Central memory CD8-positive, alpha-beta T cell (primary cell): ENCODE measurements around the gene RAPGEF4.
"Not testable (repeated sequence)": the region's sequence is repeated elsewhere in the genome, so short reads cannot be mapped to it uniquely, and the experiment has no call there.

Experiments
- ATAC-seq: fragments of 150-1000 bp; cut with Tn5 transposase; replicated peaks from 2 replicates; pipeline ENCODE4 v1.10.0; 2022; ENCODE audit warnings: mild to moderate bottlenecking, moderate FRiP score, moderate number of reproducible peaks; ENCODE audit not compliant: poor library complexity, severe bottlenecking; ENCODE audit errors: extremely low read depth
- DNase-seq, 2 donors: peaks; one replicate each; pipeline ENCODE4 v3.0.0; 2021; ENCODE audit warnings: low spot score in 2 of 2
- H3K27ac Mint-ChIP-seq: one replicate; pipeline ENCODE4 v1.8.0; 2022; ENCODE audit warnings: low read depth, mild to moderate bottlenecking, moderate library complexity, mixed read lengths
- H3K27me3 Mint-ChIP-seq: one replicate; pipeline ENCODE4 v1.8.0; 2022; ENCODE audit warnings: mixed read lengths
- H3K36me3 Mint-ChIP-seq: one replicate; pipeline ENCODE4 v1.8.0; 2022; ENCODE audit warnings: mild to moderate bottlenecking, moderate library complexity, mixed read lengths; ENCODE audit not compliant: insufficient read depth
- H3K4me1 Mint-ChIP-seq: one replicate; pipeline ENCODE4 v1.8.0; 2022; ENCODE audit warnings: mixed read lengths
- H3K4me3 Mint-ChIP-seq: one replicate; pipeline ENCODE4 v1.8.0; 2022; ENCODE audit warnings: mild to moderate bottlenecking, moderate library complexity, mixed read lengths
- H3K9me3 Mint-ChIP-seq: one replicate; pipeline ENCODE4 v1.8.0; 2022; ENCODE audit warnings: mixed read lengths

RAPGEF4 gene

GRCh38 chr2:172736424-172737174 lies 954 bp downstream of the RAPGEF4 start:
- no peaks in the 10 kb centered on the region for H3K36me3 Mint-ChIP-seq
- ATAC-seq = no peak
- H3K27me3 Mint-ChIP-seq = peaks cover 78% of the 10 kb centered on the region
- no peaks in the 10 kb centered on the region for H3K9me3 Mint-ChIP-seq
- H3K27ac Mint-ChIP-seq = no peak overlapping the region
- H3K4me1 Mint-ChIP-seq = no peaks in the 10 kb centered on the region
- no peak overlapping the region for H3K4me3 Mint-ChIP-seq
- no peak for DNase-seq

DNA sequence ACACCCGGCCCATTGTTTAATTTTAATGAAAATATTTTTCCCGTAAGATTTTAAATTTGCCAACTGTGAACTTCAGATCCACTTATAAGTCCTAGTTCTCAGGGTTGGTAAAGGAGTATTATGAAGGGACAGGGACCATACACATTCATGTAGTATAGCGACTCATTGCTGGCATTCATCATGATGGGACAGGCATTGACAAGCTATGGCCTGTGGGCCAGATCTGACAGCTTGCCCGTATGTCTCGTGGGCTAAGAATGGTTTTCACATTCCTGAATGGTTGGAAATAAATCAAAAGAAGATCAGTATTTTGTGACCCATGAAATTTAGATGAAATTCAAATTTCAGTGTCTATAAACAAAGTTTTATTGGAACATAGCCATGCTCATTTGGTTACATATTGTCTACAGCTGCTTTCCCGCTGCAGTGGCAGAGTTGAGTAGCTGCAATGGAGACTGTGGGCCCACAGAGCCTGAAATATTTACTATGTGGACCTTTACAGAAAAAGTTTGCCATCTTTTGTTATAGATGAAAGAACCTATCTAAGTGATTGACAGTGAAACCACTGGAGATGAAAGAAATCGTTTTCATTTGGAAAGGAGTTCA lies 4.1 kb downstream of the RAPGEF4 start:
- no peaks in the 10 kb centered on the region for H3K36me3 Mint-ChIP-seq
- H3K4me1 Mint-ChIP-seq = no peaks in the 10 kb centered on the region
- H3K27ac Mint-ChIP-seq = no peak overlapping the region
- no peaks in the 10 kb centered on the region for H3K9me3 Mint-ChIP-seq
- no peak for DNase-seq
- H3K27me3 Mint-ChIP-seq = peaks cover 86% of the 10 kb centered on the region
- ATAC-seq = no peak
- H3K4me3 Mint-ChIP-seq = no peak overlapping the region

DNA sequence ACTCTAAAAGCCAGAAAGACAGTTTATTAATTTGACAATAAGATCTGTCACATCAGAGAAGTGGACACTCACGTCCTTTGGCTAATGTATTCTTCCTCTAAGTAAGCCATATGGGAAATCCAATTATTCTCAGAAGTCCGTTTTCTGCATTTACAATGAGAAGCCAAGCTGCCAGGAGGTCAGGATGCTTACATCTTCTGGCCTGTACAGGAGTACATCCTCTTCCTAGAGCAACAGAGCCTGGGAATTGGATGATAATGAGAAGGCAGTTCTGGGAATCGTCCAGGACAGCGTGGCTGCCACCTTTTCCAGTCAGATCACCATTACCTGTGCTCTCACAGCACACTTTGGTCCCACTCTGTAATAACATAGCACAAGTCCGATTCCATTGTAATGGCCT lies 5.2 kb downstream of the RAPGEF4 start:
- no peaks in the 10 kb centered on the region for H3K9me3 Mint-ChIP-seq
- H3K27me3 Mint-ChIP-seq = peaks cover 88% of the 10 kb centered on the region
- H3K36me3 Mint-ChIP-seq = no peaks in the 10 kb centered on the region
- H3K4me3 Mint-ChIP-seq = no peak overlapping the region
- H3K27ac Mint-ChIP-seq = no peak overlapping the region
- ATAC-seq = no peak
- no peak for DNase-seq
- no peaks in the 10 kb centered on the region for H3K4me1 Mint-ChIP-seq

- H3K4me1 Mint-ChIP-seq = no peaks in the 10 kb centered on the region
- ATAC-seq (no peak), DNase-seq (no peak)
- no peaks in the 10 kb centered on the region for H3K36me3 Mint-ChIP-seq
- H3K9me3 Mint-ChIP-seq = no peaks in the 10 kb centered on the region
- H3K4me3 Mint-ChIP-seq = no peak overlapping the region
- H3K27ac Mint-ChIP-seq = no peak overlapping the region
- peaks cover 80% of the 10 kb centered on the region for H3K27me3 Mint-ChIP-seq
Observed at GRCh38 chr2:172742931-172743540, 7.4 kb downstream of the RAPGEF4 start.

DNA sequence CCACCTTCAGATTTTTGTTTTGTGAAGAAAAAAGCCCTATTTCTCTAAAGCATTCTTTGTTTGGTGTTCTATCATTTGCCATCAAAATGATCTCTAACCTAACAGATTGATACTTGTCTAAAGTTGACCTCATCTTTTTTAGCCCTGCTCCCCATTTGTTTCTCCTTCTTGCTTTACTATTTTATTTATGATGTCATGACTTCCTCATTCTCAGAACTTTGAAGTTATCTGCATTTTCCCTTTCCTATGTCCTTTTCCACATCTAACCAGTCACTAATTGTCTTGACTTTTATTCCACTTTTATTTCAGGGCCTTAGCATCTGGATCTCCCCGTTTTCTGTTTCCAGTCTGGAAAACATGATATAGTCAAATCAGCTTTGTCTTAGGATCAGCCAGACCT lies 8.3 kb downstream of the RAPGEF4 start:
- no peak overlapping the region for H3K27ac Mint-ChIP-seq
- no peaks in the 10 kb centered on the region for H3K9me3 Mint-ChIP-seq
- DNase-seq = no peak
- H3K4me1 Mint-ChIP-seq = no peaks in the 10 kb centered on the region
- H3K36me3 Mint-ChIP-seq = no peaks in the 10 kb centered on the region
- no peak for ATAC-seq
- H3K27me3 Mint-ChIP-seq = peaks cover 77% of the 10 kb centered on the region
- H3K4me3 Mint-ChIP-seq = no peak overlapping the region

GRCh38 chr2:172745636-172746035 lies 10.0 kb downstream of the RAPGEF4 start:
- DNase-seq (no peak), ATAC-seq (no peak)
- Mint-ChIP-seq H3K4me3 (no peak overlapping the region), H3K9me3 (no peaks in the 10 kb centered on the region), H3K4me1 (no peaks in the 10 kb centered on the region), H3K27ac (no peak overlapping the region), H3K36me3 (no peaks in the 10 kb centered on the region), H3K27me3 (peaks cover 78% of the 10 kb centered on the region)

DNA sequence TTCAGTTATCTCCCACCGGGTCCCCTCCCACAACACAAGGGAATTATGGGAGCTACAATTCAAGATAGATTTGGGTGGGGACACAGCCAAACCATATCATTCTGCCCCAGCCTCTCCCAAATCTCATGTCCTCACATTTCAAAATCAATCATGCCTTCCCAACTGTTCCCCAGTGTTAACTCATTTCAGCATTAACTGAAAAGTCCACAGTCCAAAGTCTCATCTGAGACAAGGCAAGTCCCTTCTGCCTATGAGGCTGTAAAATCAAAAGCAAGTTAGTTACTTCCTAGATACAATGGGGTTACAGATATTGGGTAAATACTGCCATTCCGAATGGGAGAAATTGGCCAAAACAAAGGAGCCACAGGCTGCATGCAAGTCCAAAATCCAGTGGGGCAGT lies 12.9 kb downstream of the RAPGEF4 start:
- H3K27ac Mint-ChIP-seq, H3K9me3 Mint-ChIP-seq, H3K4me1 Mint-ChIP-seq, H3K4me3 Mint-ChIP-seq, H3K36me3 Mint-ChIP-seq, DNase-seq, ATAC-seq: not testable (repeated sequence)
- peaks cover 63% of the 10 kb centered on the region for H3K27me3 Mint-ChIP-seq

DNA sequence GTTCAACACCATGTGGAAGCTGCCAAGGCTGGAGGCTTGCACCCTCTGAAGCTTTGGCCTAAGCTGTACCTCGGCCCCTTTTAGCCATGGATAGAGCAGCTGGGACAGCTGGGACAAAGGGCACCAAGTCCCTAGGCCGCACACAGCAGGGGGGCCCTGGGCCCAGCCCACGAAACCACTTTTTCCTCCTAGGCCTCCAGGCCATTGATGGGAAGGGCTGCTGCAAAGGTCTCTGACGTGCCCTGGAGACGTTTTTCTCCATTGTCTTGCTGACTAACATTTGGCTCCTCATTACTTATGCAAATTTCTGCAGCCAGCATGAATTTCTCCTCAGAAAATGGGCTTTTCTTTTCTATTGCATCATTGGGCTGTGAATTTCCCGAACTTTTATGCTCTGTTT lies 13.7 kb downstream of the RAPGEF4 start:
- DNase-seq = no peak
- Mint-ChIP-seq H3K27me3 (peaks cover 54% of the 10 kb centered on the region), H3K4me3 (no peak overlapping the region), H3K36me3 (no peaks in the 10 kb centered on the region), H3K4me1 (no peaks in the 10 kb centered on the region), H3K27ac (no peak overlapping the region), H3K9me3 (no peaks in the 10 kb centered on the region)
- no peak for ATAC-seq

GRCh38 chr2:172751564-172751963 lies 15.9 kb downstream of the RAPGEF4 start:
- Mint-ChIP-seq H3K27me3 (peaks cover 37% of the 10 kb centered on the region), H3K36me3 (no peaks in the 10 kb centered on the region)
- no peak for ATAC-seq

GRCh38 chr2:172753610-172754009 lies 18.0 kb downstream of the RAPGEF4 start:
- H3K4me1 Mint-ChIP-seq = no peaks in the 10 kb centered on the region
- H3K27me3 Mint-ChIP-seq = peaks cover 26% of the 10 kb centered on the region
- no peak for ATAC-seq
- no peaks in the 10 kb centered on the region for H3K36me3 Mint-ChIP-seq
- DNase-seq = no peak
- H3K27ac Mint-ChIP-seq = no peak overlapping the region
- H3K9me3 Mint-ChIP-seq = no peaks in the 10 kb centered on the region
- H3K4me3 Mint-ChIP-seq = no peak overlapping the region

More at GRCh38 chr2:172751564-172751963, 15.9 kb downstream of the RAPGEF4 start:
- H3K9me3 Mint-ChIP-seq = no peaks in the 10 kb centered on the region
- H3K4me3 Mint-ChIP-seq = no peak overlapping the region
- DNase-seq = no peak
- H3K27ac Mint-ChIP-seq = no peak overlapping the region
- no peaks in the 10 kb centered on the region for H3K4me1 Mint-ChIP-seq

- Mint-ChIP-seq H3K9me3 (peaks cover 16% of the 10 kb centered on the region), H3K4me1 (no peaks in the 10 kb centered on the region), H3K27ac (no peak overlapping the region), H3K36me3 (no peaks in the 10 kb centered on the region), H3K4me3 (no peak overlapping the region), H3K27me3 (no peaks in the 10 kb centered on the region)
- no peak for DNase-seq
- no peak for ATAC-seq
Observed at GRCh38 chr2:172759441-172759840, 23.8 kb downstream of the RAPGEF4 start.

GRCh38 chr2:172761306-172761705 lies 25.7 kb downstream of the RAPGEF4 start:
- no peak overlapping the region for H3K4me3 Mint-ChIP-seq
- H3K36me3 Mint-ChIP-seq = no peaks in the 10 kb centered on the region
- ATAC-seq (no peak), DNase-seq (no peak)
- peaks cover 16% of the 10 kb centered on the region for H3K9me3 Mint-ChIP-seq
- peaks cover 11% of the 10 kb centered on the region for H3K27me3 Mint-ChIP-seq
- no peak overlapping the region for H3K27ac Mint-ChIP-seq
- no peaks in the 10 kb centered on the region for H3K4me1 Mint-ChIP-seq

DNA sequence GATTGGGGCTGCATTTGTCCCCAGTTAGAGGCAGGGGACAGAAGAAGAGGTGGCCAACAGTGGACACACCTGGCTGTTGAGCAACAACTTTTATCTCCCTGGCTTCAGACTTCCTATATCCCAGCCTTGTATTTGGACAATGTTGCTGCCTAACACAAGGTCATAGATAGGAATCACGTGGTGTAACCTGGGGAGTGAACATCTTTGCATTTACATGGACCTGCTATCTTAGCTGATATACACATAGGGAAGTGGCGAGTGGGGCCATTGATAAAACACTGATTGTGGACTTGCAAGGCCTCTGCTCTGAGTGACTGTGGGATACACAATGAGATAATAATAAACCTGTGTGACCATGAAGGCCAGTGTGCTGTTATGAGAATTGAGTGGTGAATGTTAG lies 26.9 kb downstream of the RAPGEF4 start:
- Mint-ChIP-seq H3K27me3 (peaks cover 11% of the 10 kb centered on the region), H3K9me3 (peaks cover 16% of the 10 kb centered on the region), H3K4me1 (no peaks in the 10 kb centered on the region), H3K36me3 (no peaks in the 10 kb centered on the region), H3K27ac (no peak overlapping the region), H3K4me3 (no peak overlapping the region)
- ATAC-seq (no peak), DNase-seq (no peak)
